Erythroblast (primary cell): ENCODE data around the gene SOCS6.

ENCODE experiments used
- GATA1 ChIP-seq: IDR thresholded peaks from 2 replicates; pipeline ENCODE4 v1.6.1; 2011; ENCODE audit warnings: low read depth, mild to moderate bottlenecking, control low read depth, low read length, moderate library complexity
- POLR2A ChIP-seq: IDR thresholded peaks from 2 replicates; pipeline ENCODE4 v1.6.1; 2011; ENCODE audit warnings: mild to moderate bottlenecking, low read length

DNA sequence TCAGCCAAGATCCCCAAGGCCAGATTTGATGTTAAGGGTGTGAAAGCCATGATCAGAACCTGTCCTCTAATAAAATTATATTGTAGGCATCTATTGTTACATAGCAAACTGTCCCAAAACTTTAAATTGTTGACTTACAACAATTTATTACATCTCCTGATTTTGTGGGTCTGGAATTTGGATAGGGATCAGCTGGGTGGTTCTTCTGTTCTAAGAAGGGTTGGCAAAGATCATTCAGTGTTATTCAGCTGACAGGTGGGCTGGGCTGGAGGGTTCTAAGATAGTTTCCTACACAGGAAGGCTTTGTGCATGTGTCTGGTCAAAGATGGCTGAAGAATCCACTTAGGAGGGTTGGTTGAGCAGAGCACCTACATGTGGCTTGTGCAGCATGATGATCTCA, 50.0 kb downstream of the SOCS6 start:
- TF ChIP-seq POLR2A (no peak), GATA1 (no peak)
